ENCODE results near the gene SLC41A1.

SLC41A1 gene

DNA sequence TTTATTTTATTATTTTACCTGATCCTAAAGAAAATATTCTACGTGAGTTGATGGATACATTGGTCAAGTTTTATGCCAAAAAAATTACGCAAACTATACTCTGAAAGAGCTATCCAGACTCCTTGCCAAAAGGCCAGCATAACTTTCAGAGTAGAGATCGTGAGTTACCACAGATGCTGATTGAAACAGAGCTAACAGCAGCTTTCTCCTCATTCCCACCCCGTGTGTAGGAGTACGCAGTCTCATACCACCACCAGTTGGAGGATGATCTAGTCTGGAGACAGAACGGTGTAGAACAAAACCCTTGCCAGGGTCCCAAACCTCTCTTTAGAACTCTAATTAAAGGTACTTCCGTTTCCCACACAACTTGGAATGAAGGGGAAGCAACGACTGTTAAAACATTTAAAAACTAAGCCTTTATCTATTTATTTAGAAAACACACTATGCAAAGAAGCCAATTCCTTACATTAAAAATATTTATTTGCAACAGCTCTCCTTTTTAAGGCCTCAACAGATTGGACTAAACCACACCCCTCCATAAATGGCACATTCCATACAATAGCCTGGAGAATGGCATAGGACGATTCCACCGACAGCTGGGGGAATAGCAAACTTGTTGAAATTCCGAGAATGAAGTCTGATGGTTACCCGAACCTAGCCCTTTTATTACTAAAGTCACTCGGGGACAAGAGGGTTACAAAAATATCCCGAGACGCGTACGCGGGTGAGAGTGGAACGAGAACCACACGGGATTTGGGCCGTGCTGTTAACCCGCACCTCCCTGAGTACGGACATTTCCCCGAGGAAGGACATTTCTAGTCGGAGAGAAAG lies 64.4 kb downstream of the SLC41A1 start:
- Histone ChIP-seq H3K4me1 (ENCODE audit: control insufficient read depth, insufficient read depth, low read length) (peaks cover 29% of the 10 kb centered on the region), H3K27me3 (ENCODE audit: control insufficient read depth, insufficient read depth, low read length) (no peaks in the 10 kb centered on the region), H3K36me3 (ENCODE audit: control insufficient read depth, insufficient read depth, low read length) (no peaks in the 10 kb centered on the region), H3K9ac (ENCODE audit: low read depth, low read length) (peak overlapping the region; percentile 68), H3K9me3 (ENCODE audit: control insufficient read depth, insufficient read depth, low read length) (no peaks in the 10 kb centered on the region), H3K4me3 (ENCODE audit: low read depth, low read length) (peak overlapping the region; percentile 88)

DNA sequence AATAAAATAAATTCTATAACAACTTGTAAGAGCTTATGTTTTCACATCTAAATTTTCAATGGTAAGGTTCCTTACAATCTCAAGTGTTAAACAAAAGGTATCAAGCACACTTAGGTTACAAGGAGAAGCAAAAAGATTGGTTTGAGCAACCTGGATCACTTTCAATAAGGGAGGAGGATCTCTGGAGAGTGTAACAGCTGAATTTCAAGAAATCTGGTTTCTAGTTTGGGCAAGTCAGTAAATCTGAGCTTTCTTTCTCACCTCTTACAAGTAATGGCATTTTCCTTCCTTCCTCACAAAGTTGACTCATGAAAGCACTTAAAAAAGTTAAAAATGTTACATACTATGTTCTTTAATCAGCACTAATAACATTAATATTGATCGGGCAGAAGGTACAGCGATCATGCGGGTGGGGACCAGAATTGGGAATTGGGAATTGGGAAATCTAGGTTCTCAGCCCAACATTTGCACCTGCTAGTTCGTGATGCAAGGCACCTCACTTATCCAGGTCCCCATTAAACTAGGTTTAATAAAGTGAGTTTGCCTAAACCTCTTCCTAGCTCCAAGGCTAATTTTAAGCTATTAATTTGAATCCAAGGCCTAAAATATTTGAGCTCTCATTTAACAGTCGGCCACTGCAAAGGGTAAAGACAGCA lies 66.1 kb downstream of the SLC41A1 start:
- H3K9me3 ChIP-seq (ENCODE audit: control insufficient read depth, insufficient read depth, low read length), result no peaks in the 10 kb centered on the region
- H3K9ac ChIP-seq (ENCODE audit: low read depth, low read length), result peak overlapping the region; percentile 3
- peaks cover 37% of the 10 kb centered on the region for H3K4me1 ChIP-seq (ENCODE audit: control insufficient read depth, insufficient read depth, low read length)
- H3K4me3 ChIP-seq (ENCODE audit: low read depth, low read length), result peak overlapping the region; percentile 88
- H3K36me3 ChIP-seq (ENCODE audit: control insufficient read depth, insufficient read depth, low read length), result no peaks in the 10 kb centered on the region
- H3K27me3 ChIP-seq (ENCODE audit: control insufficient read depth, insufficient read depth, low read length), result no peaks in the 10 kb centered on the region

DNA sequence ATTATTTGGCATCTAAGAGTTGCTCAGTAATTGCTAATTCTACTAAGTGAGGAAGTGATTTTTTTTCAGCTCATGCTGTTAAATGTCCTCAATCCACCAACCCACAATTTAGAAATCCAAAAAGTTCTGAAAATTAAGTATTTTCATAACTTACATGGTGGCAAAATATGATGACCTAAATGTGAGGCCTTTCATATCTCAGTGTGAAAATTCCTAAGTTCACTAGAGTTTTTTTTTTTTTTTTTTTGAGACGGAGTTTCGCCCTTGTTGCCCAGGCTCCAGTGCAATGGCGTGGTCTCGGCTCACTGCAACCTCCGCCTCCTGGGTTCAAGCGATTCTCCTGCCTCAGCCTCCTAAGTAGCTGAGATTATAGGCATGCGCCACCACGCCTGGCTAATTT lies 68.6 kb downstream of the SLC41A1 start:
- Histone ChIP-seq H3K4me1 (ENCODE audit: control insufficient read depth, insufficient read depth, low read length) (peaks cover 33% of the 10 kb centered on the region), H3K36me3 (ENCODE audit: control insufficient read depth, insufficient read depth, low read length) (no peaks in the 10 kb centered on the region), H3K9me3 (ENCODE audit: control insufficient read depth, insufficient read depth, low read length) (no peaks in the 10 kb centered on the region)

DNA sequence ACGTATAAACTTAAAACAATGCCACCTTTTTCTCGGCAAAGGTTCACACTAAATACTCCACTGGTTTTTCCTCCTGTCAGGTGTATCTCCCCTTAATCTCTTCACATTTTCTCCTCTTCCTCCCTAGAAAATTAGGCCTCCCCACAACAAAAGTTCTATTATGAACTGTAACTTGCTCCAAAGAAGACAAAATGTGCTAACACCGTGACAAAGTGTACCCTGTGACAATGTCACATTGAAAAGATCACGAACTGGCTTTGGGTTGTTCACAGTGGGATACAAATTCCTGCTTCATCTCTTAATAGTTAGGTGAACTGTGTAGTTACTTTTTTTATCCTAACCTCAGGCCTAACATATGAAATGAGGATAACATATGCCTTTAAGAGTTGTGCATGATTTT lies 69.0 kb downstream of the SLC41A1 start:
- Histone ChIP-seq H3K9me3 (ENCODE audit: control insufficient read depth, insufficient read depth, low read length) (no peaks in the 10 kb centered on the region), H3K4me3 (ENCODE audit: low read depth, low read length) (peak overlapping the region; percentile 35), H3K9ac (ENCODE audit: low read depth, low read length) (peak overlapping the region; percentile 19), H3K4me1 (ENCODE audit: control insufficient read depth, insufficient read depth, low read length) (peaks cover 33% of the 10 kb centered on the region), H3K27me3 (ENCODE audit: control insufficient read depth, insufficient read depth, low read length) (no peaks in the 10 kb centered on the region), H3K36me3 (ENCODE audit: control insufficient read depth, insufficient read depth, low read length) (no peaks in the 10 kb centered on the region)

More for the DNA sequence above, 68.6 kb downstream of the SLC41A1 start:
- Histone ChIP-seq H3K9ac (ENCODE audit: low read depth, low read length) (no peak overlapping the region), H3K4me3 (ENCODE audit: low read depth, low read length) (peak overlapping the region; percentile 35), H3K27me3 (ENCODE audit: control insufficient read depth, insufficient read depth, low read length) (no peaks in the 10 kb centered on the region)

DNA sequence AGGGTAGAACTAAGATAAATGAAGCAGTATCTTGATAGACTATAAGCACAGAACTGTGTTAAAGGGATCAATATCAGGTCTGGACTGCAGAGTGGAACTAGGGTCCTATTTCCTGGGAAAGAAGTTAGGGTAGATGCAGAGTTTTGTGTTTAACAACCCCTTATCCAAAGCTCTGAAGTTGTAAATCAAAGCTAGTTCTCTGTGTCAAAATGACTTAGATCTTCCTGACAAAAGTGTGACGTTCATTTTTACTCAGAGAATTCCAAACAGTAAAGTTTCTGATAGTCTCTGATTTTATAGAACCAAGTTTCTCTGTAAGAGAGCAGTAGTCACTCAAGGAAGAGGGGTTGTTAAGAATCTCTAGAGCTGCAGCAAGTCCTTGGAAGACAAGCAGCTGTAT lies 71.3 kb downstream of the SLC41A1 start:
- H3K4me1 ChIP-seq (ENCODE audit: control insufficient read depth, insufficient read depth, low read length), result peaks cover 27% of the 10 kb centered on the region
- H3K4me3 ChIP-seq (ENCODE audit: low read depth, low read length), result no peak overlapping the region
- no peaks in the 10 kb centered on the region for H3K36me3 ChIP-seq (ENCODE audit: control insufficient read depth, insufficient read depth, low read length)
- no peak overlapping the region for H3K9ac ChIP-seq (ENCODE audit: low read depth, low read length)
- no peaks in the 10 kb centered on the region for H3K27me3 ChIP-seq (ENCODE audit: control insufficient read depth, insufficient read depth, low read length)
- no peaks in the 10 kb centered on the region for H3K9me3 ChIP-seq (ENCODE audit: control insufficient read depth, insufficient read depth, low read length)

DNA sequence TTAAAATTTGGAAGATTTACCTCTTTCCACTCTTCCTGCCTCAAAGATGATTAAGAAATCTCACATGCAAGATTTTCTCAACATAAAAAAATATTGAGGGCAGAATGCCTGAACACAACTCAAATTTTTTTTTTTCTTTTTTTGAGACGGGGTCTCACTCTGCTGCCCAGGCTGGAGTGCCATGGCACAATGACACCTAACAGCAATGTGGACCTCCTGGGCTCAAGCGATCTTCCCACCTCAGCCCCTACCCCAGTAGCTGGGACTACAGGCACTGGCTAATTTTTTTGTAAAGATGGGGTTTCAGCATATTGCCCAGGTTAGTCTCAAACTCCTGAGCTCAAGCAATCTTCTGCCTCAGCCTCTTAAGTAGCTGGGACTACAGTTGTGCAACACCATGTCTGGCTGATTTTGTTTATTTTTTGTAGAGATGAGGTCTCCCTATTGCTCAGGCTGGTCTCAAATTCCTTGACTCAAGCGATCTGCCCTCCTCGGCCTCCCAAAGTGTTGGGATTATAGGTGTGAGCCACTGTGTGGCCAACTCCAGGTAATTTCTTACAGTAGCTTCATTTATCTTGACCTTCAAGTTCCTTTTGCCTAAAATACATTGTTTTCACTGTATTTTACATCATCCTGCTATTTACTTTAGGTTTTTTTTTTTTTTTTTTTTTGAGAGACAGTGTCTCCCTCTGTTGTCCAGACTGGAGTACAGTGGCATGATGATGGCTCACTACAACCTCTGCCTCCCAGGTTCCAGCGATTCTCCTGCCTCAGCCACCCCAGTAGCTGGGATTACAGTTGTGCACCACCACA lies 73.4 kb downstream of the SLC41A1 start:
- Histone ChIP-seq H3K9me3 (ENCODE audit: control insufficient read depth, insufficient read depth, low read length) (no peaks in the 10 kb centered on the region), H3K36me3 (ENCODE audit: control insufficient read depth, insufficient read depth, low read length) (peaks cover 9% of the 10 kb centered on the region), H3K9ac (ENCODE audit: low read depth, low read length) (no peak overlapping the region), H3K4me3 (ENCODE audit: low read depth, low read length) (no peak overlapping the region), H3K4me1 (ENCODE audit: control insufficient read depth, insufficient read depth, low read length) (peaks cover 17% of the 10 kb centered on the region), H3K27me3 (ENCODE audit: control insufficient read depth, insufficient read depth, low read length) (no peaks in the 10 kb centered on the region)
